GM19099 (cell line): ENCODE measurements around the gene KIF1A.

Experiments used
- POLR2A ChIP-seq: IDR thresholded peaks from 3 replicates; pipeline ENCODE4 v1.6.1; 2011; ENCODE audit warnings: low read depth; ENCODE audit not compliant: insufficient read length; ENCODE audit errors: extremely low read depth

KIF1A gene, protein sequence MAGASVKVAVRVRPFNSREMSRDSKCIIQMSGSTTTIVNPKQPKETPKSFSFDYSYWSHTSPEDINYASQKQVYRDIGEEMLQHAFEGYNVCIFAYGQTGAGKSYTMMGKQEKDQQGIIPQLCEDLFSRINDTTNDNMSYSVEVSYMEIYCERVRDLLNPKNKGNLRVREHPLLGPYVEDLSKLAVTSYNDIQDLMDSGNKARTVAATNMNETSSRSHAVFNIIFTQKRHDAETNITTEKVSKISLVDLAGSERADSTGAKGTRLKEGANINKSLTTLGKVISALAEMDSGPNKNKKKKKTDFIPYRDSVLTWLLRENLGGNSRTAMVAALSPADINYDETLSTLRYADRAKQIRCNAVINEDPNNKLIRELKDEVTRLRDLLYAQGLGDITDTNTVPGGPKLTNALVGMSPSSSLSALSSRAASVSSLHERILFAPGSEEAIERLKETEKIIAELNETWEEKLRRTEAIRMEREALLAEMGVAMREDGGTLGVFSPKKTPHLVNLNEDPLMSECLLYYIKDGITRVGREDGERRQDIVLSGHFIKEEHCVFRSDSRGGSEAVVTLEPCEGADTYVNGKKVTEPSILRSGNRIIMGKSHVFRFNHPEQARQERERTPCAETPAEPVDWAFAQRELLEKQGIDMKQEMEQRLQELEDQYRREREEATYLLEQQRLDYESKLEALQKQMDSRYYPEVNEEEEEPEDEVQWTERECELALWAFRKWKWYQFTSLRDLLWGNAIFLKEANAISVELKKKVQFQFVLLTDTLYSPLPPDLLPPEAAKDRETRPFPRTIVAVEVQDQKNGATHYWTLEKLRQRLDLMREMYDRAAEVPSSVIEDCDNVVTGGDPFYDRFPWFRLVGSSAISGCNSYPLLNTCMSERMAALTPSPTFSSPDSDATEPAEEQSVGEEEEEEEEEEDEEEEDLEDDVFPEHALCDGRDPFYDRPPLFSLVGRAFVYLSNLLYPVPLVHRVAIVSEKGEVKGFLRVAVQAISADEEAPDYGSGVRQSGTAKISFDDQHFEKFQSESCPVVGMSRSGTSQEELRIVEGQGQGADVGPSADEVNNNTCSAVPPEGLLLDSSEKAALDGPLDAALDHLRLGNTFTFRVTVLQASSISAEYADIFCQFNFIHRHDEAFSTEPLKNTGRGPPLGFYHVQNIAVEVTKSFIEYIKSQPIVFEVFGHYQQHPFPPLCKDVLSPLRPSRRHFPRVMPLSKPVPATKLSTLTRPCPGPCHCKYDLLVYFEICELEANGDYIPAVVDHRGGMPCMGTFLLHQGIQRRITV (N-terminal part only)

DNA sequence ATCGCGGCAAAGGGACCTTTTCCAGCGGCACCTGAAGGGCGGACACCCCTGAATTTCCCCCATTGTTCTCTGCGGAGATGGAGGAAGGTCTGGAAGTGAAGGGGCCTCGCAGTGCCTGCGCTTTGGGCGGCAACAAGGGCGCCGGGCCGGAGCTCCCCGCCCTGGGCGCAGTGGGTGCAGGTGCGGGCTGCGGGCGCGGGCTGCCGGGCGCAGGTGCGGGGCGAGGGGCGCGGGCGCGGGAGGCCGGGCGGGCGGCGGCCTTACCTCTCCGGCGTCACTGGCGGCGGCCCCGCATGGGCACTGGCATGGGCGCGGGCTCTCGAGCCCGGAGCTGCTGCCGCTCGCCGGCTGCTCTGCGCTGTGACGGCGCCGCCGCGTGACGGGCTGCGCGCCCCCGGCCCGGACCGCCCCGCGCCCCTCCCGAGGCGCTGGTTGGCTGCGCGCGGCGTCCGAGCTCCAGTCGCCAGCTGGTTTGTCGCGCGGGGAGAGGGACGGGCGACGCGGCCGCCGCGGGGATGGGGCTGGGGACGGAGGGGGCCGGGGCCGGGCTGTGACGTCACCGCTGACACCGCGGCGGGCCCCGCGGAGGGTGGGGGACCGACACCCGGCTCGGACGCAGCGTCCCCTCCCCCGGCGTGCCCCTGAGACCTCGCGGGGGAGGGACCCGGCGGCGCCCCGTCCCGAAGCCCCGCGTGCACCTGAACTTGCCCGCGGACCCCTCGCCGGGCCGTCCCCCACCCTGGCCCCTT, at the start of gene KIF1A:
TSS of gene KIF1A (minus strand) at position 362 of the 749 bp plus-strand sequence. CDS start 22,467 bp downstream, outside the sequence.
- no peak for TF ChIP-seq POLR2A

DNA sequence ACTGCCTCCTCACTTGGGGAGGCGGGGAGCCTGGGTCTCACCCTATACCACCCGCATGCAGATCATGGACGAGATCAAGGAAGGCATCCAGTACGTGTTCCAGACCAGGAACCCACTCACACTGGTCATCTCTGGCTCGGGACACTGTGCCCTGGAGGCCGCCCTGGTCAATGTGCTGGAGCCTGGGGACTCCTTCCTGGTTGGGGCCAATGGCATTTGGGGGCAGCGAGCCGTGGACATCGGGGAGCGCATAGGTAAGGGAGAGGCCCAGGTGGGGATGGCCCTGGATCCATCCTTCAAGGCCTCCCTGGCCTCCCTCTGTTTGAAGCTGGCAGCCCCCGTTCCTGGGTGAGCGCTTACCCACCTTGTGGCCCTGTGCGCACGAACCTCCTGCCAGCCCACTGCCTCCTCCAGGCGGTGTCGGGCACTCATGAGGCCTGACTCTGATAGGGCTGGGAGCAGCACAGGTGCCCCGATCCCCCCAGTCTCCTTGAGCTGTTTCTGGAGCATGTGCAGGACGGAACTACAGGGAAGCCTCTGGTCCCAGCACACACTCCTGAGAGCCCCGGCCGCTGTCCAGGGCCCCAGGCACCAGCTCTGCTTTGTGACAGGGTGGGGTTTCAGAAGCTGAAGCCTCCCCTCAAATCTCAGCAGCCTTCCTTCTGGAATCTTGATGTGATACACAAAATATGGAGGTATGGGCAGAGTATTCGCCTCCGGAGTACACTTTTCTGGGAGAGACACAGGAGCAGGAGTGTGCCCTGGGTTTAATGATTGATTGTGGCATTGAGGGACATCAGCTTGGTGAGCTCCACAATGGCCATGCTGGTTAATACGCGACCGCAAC, 49.3 kb upstream of the KIF1A start:
- no peak for TF ChIP-seq POLR2A

DNA sequence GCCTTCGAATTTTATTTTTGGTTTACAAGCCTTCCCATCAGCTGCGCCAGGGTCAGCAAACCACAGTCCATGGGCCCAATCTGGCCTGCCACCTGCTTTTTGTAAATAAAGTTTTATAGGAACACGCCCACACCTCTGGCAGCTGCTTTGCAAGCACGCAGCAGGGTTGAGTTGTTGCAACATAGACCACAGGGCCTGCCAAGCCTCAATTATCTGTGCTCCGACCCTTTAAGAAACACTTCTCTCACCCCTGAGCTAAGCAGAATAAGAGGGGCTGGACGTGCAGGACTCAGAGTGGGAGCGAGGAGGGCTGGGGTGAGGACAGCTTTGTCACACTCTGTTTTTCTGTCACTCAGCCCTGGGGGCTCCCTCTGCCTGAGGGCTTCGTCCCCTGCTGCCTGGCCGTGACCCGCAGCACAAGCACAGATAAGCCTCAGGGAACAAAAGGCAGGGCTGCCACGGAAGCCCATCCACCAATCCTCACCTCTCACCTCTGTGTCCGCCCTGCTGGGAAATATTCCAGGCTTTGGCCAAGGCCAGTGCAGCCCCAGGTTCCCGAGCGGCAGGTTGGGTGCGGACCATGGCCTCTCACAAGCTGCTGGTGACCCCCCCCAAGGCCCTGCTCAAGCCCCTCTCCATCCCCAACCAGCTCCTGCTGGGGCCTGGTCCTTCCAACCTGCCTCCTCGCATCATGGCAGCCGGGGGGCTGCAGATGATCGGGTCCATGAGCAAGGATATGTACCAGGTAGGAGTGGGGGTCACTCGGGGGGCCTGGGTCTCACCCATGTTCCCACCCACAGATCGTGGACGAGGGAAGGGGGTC, 48.5 kb upstream of the KIF1A start, which contains the start of gene AGXT:
TSS of gene AGXT (plus strand) at position 539 of the 823 bp plus-strand sequence. CDS start at position 581, 42 bp downstream.
- no peak for TF ChIP-seq POLR2A

DNA sequence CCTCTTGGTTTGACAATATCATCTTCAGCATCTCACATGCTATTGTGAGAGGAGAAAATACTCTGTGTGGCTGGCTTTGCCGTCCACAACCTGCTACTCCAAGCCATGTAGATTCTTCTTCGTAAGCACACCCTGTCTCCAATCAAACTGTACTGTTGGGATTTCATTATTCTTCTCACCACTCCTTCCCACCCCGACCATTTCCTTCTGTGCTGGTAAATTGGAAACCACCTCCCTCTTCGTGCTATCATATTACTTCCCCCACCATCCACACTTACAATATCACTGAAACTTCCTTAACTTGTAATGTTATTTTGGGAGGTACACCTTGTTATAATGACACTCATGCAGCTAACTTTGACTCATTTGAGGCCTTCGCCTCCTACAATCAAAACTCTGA, 45.4 kb upstream of the KIF1A start:
- no peak for TF ChIP-seq POLR2A

DNA sequence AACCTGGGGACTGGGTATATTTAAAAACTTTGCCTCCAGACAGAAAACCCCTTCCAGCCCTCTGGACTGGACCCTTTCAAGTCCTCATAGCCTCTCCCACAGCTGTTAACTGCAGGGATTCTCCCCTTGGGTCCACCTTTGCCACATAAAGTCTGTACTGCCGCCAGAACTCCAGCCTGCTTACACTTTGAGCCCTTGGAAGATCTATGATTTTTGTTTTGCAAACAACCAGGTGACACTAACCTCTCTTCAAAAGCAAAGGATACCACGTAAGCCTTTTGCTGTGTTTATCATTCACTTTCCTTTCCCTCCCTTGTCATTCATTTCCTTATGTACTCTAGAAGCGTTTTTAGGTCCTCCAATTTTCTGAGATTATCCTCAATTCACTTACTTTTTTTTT, 44.5 kb upstream of the KIF1A start:
- no peak for TF ChIP-seq POLR2A

DNA sequence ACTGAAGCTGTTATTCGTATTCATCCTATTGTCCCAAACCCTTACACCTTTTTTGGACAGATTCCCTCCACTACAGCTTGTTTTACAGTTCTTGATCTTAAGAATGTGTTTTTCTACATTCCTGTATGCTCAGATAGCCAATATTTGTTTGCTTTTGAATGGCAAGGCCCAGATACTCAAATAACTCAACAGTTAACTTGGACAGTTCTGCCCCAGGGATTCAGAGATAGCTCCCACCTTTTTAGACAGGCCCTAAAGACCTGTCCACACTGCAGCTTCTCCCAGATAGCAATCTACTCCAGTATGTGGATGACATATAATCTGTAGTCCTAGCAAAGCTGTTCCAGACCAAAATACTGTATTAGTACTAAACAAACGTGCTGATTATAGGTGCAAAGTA, 41.5 kb upstream of the KIF1A start:
- no peak for TF ChIP-seq POLR2A

DNA sequence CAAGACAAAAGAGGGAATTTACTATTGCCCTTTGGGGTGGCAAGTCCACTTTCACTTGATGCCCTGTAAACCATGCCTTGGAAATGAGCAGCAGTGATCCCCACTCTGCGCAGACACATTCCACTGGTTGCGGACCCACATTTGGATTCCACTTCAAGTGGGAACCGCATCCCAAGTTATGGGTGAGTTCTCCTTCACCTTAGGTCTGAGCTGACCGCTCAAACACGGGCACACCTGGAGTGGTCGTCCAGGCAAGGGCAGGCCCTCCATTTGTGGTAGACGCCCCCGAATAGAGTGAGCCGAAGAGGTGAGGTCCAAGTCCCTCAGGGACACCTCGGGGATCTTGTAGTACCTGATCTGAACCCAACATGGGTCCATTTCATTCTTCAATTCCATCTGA, 38.9 kb upstream of the KIF1A start:
- TF ChIP-seq POLR2A = no peak

DNA sequence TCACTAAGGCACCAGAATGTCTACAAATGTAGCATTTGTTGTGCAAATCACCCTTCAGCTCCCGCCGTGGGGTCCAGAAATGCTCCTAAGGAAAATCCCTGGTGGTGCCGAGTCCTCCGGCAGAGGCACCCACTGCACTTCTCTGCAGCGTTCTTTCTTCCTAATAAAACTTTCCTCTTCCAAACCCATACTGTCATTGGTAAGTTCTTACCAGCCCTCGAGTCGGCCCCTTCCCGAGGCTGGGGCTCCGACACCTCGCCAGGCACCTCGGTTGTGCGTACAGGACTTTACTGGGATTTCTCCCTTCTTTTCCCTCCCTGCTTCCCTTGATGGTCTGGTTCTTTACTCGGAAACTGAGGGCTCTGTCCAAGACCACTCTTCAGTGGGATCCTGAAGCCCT, 38.3 kb upstream of the KIF1A start:
- no peak for TF ChIP-seq POLR2A

DNA sequence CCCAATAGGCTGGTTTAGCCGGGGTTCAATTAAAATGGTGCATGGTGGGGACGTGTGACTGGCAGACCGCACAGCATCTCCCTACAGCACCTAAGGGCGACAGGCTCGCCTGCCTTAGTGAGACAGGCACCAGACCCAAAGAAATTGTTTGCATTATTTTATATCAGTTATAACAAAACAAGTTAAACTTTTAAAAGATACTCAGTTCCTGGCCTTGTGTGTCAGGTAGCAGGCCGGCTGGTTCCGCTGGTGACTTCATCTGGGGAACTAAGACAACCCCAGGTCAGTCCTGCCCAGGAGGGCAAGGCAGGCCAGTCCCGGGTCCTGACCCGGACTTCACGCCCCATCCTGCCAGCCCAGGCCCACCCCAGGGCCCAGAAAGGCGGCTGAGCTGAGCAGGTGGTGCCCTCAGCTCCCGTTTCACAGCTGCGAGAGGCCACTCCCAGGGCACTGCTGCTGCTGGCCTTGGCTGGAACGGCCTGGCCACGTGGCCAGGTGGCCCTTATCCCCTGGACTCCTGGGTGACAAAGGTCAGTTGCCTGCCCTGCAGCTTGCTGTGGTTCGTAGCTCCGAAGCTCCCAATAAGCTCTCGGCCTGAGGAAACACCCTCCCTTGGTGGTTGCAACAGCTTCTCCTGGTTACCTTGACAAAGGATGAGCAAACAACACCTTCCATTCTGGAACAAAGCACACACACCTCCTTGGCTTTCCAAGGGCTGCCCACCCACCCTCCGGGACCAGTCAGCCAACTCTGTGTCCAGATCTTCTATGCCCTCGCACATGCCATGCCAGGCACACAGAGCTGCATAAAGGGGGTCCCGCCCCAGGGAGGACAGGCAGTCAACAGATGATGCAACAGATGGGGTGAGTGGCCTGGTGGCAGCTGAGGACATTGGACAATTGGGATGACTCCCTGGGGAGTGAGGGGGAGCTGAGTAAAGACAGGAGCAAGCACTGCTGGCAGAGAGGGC, 37.3 kb upstream of the KIF1A start:
- TF ChIP-seq POLR2A = no peak

DNA sequence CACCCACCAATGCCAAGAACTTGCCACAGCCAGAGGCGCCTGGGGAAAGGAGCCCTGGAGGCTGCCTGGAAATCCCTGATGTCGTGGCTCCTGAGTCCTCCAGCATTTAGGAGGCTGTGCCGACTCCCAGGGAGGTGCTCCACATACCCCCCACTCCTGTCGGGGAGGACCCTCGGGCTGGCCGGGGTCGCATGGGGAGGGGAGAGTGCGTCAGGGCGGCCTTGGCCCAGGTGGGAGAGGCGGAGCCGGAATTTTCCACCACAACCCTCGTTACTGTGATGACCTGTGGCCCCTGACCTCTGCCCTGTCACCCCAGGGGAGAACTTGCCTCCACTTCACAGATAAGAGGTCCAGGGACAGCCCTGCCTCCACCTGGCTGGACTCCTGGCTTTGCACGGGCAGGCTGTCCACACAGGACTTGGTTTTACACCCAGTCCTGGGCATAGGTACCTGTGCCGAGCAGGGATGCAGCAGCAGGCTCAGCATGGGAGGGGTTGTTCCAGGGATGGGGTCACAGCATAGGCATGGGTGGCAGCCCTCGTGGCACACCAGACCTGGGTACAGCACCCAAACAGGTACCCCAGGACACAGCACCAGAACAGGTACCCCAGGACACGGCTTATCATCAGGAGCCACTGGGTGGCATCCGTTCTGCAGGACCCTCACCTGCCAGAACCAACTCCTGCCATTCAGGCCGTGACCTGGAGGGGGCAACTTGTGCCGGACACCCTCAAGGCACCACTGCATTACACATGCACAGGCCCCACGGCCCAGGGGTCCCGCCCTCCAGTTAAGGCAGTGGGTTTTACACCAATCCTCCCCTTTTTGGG, 36.3 kb upstream of the KIF1A start:
- TF ChIP-seq POLR2A = no peak

DNA sequence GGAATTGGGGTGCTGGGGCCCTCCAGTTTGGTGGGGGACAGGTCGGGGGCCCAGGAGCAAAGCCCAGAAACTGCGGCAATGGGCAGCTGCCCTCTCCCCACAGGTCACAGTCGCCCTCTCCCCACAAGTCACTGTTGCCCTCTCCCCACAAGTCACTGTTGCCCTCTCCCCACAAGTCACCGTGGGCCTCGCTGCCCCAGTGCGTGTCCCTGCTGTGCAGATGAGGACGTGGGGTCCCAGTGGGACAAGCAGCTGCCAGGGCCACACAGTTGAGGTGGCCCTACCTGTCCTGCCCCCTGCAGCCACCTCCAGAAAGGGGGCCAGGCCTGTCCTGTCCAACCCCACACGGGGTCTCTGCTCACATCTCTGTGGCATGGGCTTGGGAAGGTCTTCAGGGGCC, 35.7 kb upstream of the KIF1A start:
- no peak for TF ChIP-seq POLR2A
